ENCODE measurements around the gene IFT80. TPM values are rescaled to one million over a fixed set of nuclear protein-coding genes. Genes with fewer than 3 reads are reported as not detected.

Gene IFT80
- total RNA-seq, 1 donor from 2014 or later = 90.0 TPM

DNA sequence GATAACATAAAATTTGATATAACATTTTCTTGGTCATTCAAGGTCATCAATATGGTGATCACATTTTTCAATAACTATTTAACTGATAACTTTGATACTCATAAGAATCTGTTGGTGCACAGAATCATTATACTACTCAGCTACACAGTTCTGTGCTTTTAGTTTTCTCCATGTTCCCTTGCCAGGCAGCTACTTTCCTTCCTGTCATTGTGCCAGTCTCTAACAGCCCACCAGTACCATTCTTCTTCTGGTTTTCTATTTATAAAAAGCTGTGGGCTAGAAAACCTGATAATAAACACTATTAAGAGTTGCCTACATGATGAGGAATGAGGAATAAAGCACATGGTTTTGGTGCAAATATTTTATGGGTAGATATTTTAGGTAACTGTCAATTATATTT is 96.2 kb downstream of the IFT80 start:
- Histone ChIP-seq H3K9me3 (ENCODE audit: low read depth) (no peaks in the 10 kb centered on the region), H3K9ac (no peak overlapping the region), H2AFZ (replicated peaks) (no peak overlapping the region), H3K4me2 (no peak overlapping the region), H3K79me2 (ENCODE audit: low read depth) (no peaks in the 10 kb centered on the region), H3K27ac (no peak overlapping the region), H3F3A (ENCODE audit: low read depth) (no peaks in the 10 kb centered on the region), H4K20me1 (ENCODE audit: low read depth) (no peaks in the 10 kb centered on the region), H3K4me3 (no peak overlapping the region), H3K36me3 (peaks cover 12% of the 10 kb centered on the region), H3K27me3 (no peaks in the 10 kb centered on the region), H3K4me1 (no peaks in the 10 kb centered on the region)
- Mint-ChIP-seq H3K36me3 (peaks cover 3% of the 10 kb centered on the region), H3K27me3 (ENCODE audit: insufficient read depth, low read depth) (peaks cover 2% of the 10 kb centered on the region), H3K9me3 (no peaks in the 10 kb centered on the region), H3K4me1 (no peaks in the 10 kb centered on the region), H3K4me3 (no peak overlapping the region), H3K27ac (no peak overlapping the region)
- TF ChIP-seq CTCF (IDR thresholded peaks at IDR 0.05) (no peak), EZH2 (IDR thresholded peaks at IDR 0.05) (no peak), EZH2phosphoT487 (IDR thresholded peaks at IDR 0.05) (no peak)
- DNase-seq (ENCODE audit: low spot score) = no peak

- Mint-ChIP-seq H3K27me3 (ENCODE audit: insufficient read depth, low read depth) (no peaks in the 10 kb centered on the region), H3K4me1 (no peaks in the 10 kb centered on the region), H3K27ac (no peak overlapping the region), H3K9me3 (no peaks in the 10 kb centered on the region), H3K36me3 (no peaks in the 10 kb centered on the region), H3K4me3 (no peak overlapping the region)
- Histone ChIP-seq H3K36me3 (peaks cover 8% of the 10 kb centered on the region), H4K20me1 (ENCODE audit: low read depth) (no peaks in the 10 kb centered on the region), H3K4me1 (no peaks in the 10 kb centered on the region), H2AFZ (replicated peaks) (no peak overlapping the region), H3K27me3 (no peaks in the 10 kb centered on the region), H3K4me3 (no peak overlapping the region), H3K79me2 (ENCODE audit: low read depth) (no peaks in the 10 kb centered on the region), H3K9me3 (ENCODE audit: low read depth) (no peaks in the 10 kb centered on the region), H3F3A (ENCODE audit: low read depth) (no peaks in the 10 kb centered on the region), H3K27ac (no peak overlapping the region), H3K9ac (no peak overlapping the region), H3K4me2 (no peak overlapping the region)
- no peak for DNase-seq (ENCODE audit: low spot score)
- no peak for TF ChIP-seq EZH2phosphoT487 (IDR thresholded peaks at IDR 0.05)
- no peak for TF ChIP-seq CTCF (IDR thresholded peaks at IDR 0.05)
- TF ChIP-seq EZH2 (IDR thresholded peaks at IDR 0.05) = no peak
Measured at GRCh38 chr3:160296591-160296990, 102.4 kb downstream of the IFT80 start.

DNA sequence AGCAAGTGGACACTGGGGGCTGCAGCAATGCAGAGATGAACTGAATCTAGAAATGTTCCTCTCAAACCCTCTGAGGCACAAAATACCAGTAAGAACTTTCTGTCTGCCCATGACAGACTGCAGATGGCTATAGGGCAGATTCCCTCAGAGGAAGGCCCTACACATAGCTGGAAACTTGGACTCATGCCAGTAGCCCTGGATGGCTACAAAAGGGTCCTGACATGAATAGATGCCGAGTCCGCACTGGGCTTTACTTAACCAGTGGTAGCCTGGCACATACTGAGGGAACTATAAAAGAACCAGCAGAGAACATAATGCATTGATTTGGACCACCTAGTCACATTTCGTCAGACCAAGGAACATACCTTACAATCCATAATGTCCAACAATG is 107.1 kb downstream of the IFT80 start:
- Mint-ChIP-seq H3K4me3 (no peak overlapping the region), H3K36me3 (peaks cover 5% of the 10 kb centered on the region), H3K27ac (no peak overlapping the region), H3K27me3 (ENCODE audit: insufficient read depth, low read depth) (no peaks in the 10 kb centered on the region), H3K9me3 (no peaks in the 10 kb centered on the region), H3K4me1 (no peaks in the 10 kb centered on the region)
- Histone ChIP-seq H3K27ac (no peak overlapping the region), H3K9me3 (ENCODE audit: low read depth) (no peaks in the 10 kb centered on the region), H3K9ac (no peak overlapping the region), H3F3A (ENCODE audit: low read depth) (no peaks in the 10 kb centered on the region), H3K79me2 (ENCODE audit: low read depth) (no peaks in the 10 kb centered on the region), H4K20me1 (ENCODE audit: low read depth) (no peaks in the 10 kb centered on the region), H3K4me2 (no peak overlapping the region), H3K36me3 (no peaks in the 10 kb centered on the region), H3K4me3 (no peak overlapping the region), H3K27me3 (no peaks in the 10 kb centered on the region), H2AFZ (replicated peaks) (no peak overlapping the region), H3K4me1 (no peaks in the 10 kb centered on the region)
- TF ChIP-seq CTCF (IDR thresholded peaks at IDR 0.05) = no peak
- no peak for TF ChIP-seq EZH2phosphoT487 (IDR thresholded peaks at IDR 0.05)
- TF ChIP-seq EZH2 (IDR thresholded peaks at IDR 0.05) = no peak
- DNase-seq (ENCODE audit: low spot score) = no peak

Measured in neural progenitor cell (in vitro differentiated cells).